NT2/D1 (cell line): Measurements from ENCODE around the gene UQCR10.

Source experiments
- DNase-seq: peaks from one replicate; pipeline ENCODE4 v3.0.0-alpha.2; 2011; ENCODE audit warnings: low read depth, low spot score
- H3K27me3 ChIP-seq: 2 replicates; pipeline ENCODE4 v1.6.0; 2011; ENCODE audit warnings: mild to moderate bottlenecking; ENCODE audit not compliant: insufficient read length, insufficient read depth
- H3K36me3 ChIP-seq: 2 replicates; pipeline ENCODE4 v1.6.1; 2011; ENCODE audit warnings: mild to moderate bottlenecking, low read length, mixed read lengths; ENCODE audit not compliant: insufficient read depth, insufficient read length
- H3K4me1 ChIP-seq: 2 replicates; pipeline ENCODE4 v1.5.1; 2011; ENCODE audit not compliant: insufficient read depth, insufficient read length
- H3K4me3 ChIP-seq: 2 replicates; pipeline ENCODE4 v1.5.1; 2011; ENCODE audit warnings: low read depth; ENCODE audit not compliant: insufficient read length
- H3K9ac ChIP-seq: 2 replicates; pipeline ENCODE4 v1.6.0; 2011; ENCODE audit warnings: low read depth; ENCODE audit not compliant: insufficient read length
- H3K9me3 ChIP-seq: 2 replicates; pipeline ENCODE4 v1.5.1; 2011; ENCODE audit warnings: mild to moderate bottlenecking, low read length; ENCODE audit not compliant: insufficient read depth
- SUZ12 ChIP-seq: IDR thresholded peaks from 2 replicates; pipeline ENCODE4 v1.6.1; 2011; ENCODE audit not compliant: insufficient read length, insufficient read depth; ENCODE audit errors: extremely low read depth
- YY1 ChIP-seq: IDR thresholded peaks from 2 replicates; pipeline ENCODE4 v1.6.1; 2011; ENCODE audit not compliant: insufficient read length, insufficient read depth
- ZNF274 ChIP-seq: IDR thresholded peaks from 2 replicates; pipeline ENCODE4 v1.6.1; 2011; ENCODE audit warnings: mild to moderate bottlenecking, low read depth, low read length

Gene UQCR10

DNA sequence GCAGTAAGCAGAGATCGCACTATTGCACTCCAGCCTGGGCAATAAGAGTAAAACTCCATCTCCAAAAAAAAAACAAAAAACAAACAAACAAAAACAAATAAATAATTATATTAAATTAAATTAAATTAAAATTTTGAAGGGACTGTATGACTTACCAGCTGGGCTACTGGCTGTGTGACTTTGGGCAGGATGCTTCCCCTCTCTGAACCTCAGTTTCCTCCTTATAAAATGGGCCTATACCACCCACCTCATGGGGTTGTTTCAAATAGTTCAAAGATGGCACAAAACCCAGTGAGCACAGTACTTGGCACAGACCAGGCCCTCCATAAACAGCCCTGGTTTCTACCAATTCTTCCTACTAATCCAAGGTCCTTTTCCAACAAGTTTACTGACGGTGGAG, 36.0 kb downstream of the UQCR10 start:
- DNase-seq: no peak
- H3K9ac ChIP-seq: no peak overlapping the region
- no peak for TF ChIP-seq SUZ12
- TF ChIP-seq ZNF274: no peak
- no peak for TF ChIP-seq YY1
- no peaks in the 10 kb centered on the region for H3K27me3 ChIP-seq
- H3K9me3 ChIP-seq: no peaks in the 10 kb centered on the region
- H3K4me1 ChIP-seq: peaks cover 2% of the 10 kb centered on the region
- peaks cover 84% of the 10 kb centered on the region for H3K36me3 ChIP-seq
- H3K4me3 ChIP-seq: no peak overlapping the region

DNA sequence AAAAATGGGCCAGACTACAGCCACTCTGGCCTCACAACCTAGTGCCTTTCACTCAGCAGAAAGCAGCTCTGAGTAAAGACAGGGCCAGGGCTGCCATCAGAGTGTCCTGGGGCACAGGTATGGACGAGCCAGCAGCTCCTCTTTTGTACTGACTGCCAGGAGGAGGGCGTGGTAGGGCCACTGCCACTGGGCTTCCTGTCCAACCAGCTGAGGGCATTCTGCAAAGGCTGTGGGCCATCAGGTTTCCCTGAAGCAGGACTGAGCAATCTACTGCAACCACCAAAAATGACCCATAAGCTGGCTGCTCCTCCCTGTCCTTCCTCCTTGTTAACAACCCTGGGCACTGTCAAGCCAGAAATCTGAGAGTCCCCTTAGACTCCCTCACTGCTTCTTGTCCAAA, 37.8 kb downstream of the UQCR10 start:
- Histone ChIP-seq H3K4me1 (peaks cover 4% of the 10 kb centered on the region), H3K4me3 (no peak overlapping the region), H3K27me3 (no peaks in the 10 kb centered on the region), H3K9me3 (no peaks in the 10 kb centered on the region), H3K36me3 (peaks cover 79% of the 10 kb centered on the region), H3K9ac (no peak overlapping the region)
- DNase-seq: no peak
- TF ChIP-seq SUZ12 (no peak), ZNF274 (no peak), YY1 (no peak)

DNA sequence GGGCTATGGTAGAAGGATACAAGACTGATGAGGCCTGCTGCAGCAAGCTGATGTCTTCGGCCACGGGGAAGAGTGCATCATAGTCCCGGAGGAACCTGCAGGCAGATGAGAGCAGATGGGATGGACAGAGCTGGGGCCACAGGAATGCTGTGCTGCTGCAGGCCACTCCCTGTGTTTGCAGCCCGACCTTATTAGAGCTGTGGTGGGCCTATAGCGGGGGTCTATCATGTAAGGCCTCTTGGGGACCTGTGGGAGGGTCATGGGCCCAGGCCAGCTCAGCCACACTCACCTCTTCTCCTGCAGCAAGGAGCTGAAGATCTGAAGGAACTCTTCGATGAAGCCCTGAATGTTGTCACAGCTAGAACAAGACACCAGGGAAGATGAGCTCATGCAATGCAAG, 39.0 kb downstream of the UQCR10 start:
- no peaks in the 10 kb centered on the region for H3K9me3 ChIP-seq
- no peak overlapping the region for H3K9ac ChIP-seq
- H3K27me3 ChIP-seq: no peaks in the 10 kb centered on the region
- H3K4me3 ChIP-seq: no peak overlapping the region
- no peak for DNase-seq
- TF ChIP-seq ZNF274: no peak
- TF ChIP-seq YY1: no peak
- TF ChIP-seq SUZ12: no peak
- H3K36me3 ChIP-seq: peaks cover 74% of the 10 kb centered on the region
- peaks cover 2% of the 10 kb centered on the region for H3K4me1 ChIP-seq

DNA sequence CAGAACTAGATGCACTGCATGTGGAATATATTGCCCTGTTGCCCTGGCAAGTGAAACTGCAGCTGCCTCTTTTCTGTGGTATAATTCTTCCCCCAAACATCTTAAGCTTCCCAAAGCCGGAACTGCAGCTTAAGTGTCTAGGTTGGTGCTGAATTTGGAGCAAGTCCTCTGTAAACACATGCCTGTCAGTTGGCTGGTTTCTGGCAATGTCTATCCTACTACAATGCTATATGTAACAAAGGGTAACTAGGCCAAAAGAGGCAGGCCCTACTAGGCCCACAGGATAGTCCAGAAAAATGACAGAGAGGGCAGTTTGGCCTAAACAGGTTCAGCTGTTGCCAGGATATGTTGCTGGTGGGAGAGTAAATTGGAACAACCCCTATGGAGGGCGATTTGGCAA, 43.0 kb downstream of the UQCR10 start:
- Histone ChIP-seq H3K4me3 (no peak overlapping the region), H3K9ac (no peak overlapping the region), H3K27me3 (no peaks in the 10 kb centered on the region), H3K9me3 (no peaks in the 10 kb centered on the region), H3K4me1 (peaks cover 2% of the 10 kb centered on the region), H3K36me3 (peaks cover 78% of the 10 kb centered on the region)
- no peak for TF ChIP-seq SUZ12
- no peak for TF ChIP-seq ZNF274
- no peak for TF ChIP-seq YY1
- no peak for DNase-seq

DNA sequence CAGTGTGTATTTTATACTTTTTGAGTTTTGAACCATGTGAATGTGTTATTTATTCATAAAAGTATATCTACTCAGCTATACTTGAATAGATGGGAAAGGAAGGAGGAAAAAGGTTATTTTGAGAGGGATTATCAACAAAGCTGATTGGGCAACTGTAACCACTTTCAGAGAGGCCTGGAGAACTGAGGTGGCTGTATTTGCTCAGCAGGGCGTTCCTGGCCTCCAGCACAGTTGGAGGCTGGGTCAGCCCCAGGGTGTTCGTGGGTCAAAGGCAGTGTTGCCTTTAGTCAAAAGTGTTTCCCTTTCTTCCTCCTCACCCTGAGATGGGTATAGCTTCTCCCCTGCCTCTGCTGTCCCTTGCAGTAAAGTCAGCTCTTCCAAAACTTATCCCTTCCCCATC, 44.2 kb downstream of the UQCR10 start:
- Histone ChIP-seq H3K9me3 (no peaks in the 10 kb centered on the region), H3K4me1 (peaks cover 2% of the 10 kb centered on the region), H3K36me3 (peaks cover 78% of the 10 kb centered on the region), H3K4me3 (no peak overlapping the region), H3K9ac (no peak overlapping the region), H3K27me3 (no peaks in the 10 kb centered on the region)
- no peak for DNase-seq
- TF ChIP-seq SUZ12 (no peak), ZNF274 (no peak)

DNA sequence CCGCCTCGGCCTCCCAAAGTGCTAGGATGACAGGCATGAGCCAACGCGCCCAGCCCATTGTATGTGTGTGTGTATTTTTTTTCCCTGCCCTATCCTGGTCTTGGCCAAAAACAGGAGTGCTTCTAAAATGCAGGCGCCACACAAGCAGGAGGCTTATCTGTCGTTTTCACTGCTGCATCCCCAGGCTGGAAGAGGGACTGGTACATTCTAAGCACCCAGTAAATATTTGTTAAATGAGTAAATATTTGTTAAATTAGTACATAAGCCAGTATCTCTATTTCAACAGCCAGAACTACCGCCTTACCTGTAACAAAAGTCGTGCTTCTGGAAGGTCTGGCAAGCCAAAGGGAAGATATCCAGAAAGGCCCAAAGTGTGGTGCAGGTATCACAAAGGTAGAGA, 46.0 kb downstream of the UQCR10 start:
- Histone ChIP-seq H3K36me3 (peaks cover 77% of the 10 kb centered on the region), H3K9ac (no peak overlapping the region), H3K27me3 (no peaks in the 10 kb centered on the region), H3K4me1 (peaks cover 2% of the 10 kb centered on the region), H3K4me3 (no peak overlapping the region), H3K9me3 (no peaks in the 10 kb centered on the region)
- no peak for DNase-seq
- no peak for TF ChIP-seq ZNF274
- TF ChIP-seq SUZ12: no peak
- no peak for TF ChIP-seq YY1

DNA sequence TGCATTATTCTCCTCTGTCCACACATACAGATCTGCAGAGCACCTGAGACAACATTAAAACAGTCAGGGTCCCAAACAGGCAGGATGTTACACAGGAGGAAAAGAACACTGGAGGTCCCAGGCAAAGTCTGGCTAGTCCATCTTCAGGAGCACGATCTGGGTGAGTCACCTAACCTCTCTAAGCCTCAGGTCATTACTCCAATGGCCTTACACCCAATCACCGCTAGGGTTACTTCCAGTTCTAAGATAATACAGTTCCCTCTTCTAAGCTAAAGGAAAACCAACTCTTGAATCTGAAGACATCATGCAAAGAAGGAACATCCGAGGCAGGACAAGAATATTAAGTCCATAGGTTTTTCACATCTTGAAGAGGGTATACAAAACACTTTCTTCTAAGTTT, 46.4 kb downstream of the UQCR10 start:
- Histone ChIP-seq H3K4me1 (peaks cover 2% of the 10 kb centered on the region), H3K27me3 (no peaks in the 10 kb centered on the region), H3K4me3 (no peak overlapping the region), H3K36me3 (peaks cover 77% of the 10 kb centered on the region), H3K9me3 (no peaks in the 10 kb centered on the region), H3K9ac (no peak overlapping the region)
- no peak for DNase-seq
- no peak for TF ChIP-seq ZNF274
- TF ChIP-seq YY1: no peak
- no peak for TF ChIP-seq SUZ12

DNA sequence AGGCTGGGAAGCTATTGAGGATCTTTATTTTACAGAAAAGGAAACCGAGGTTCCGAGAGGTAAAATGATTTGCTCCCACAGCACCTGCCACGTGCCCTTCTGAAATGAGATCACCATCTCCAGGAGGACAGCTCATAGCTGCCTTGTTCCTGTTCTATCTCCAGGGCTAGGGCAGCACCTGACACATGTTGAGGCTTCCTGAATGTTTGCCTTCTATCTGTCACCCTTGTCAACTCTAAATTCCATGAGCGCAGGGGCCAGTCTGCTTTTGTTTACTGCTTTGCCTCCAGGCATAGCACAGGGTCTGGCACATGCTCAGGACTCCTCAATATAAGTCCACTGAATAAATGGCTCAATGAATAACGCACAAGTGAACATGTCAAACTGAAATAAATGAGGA, 46.8 kb downstream of the UQCR10 start:
- Histone ChIP-seq H3K36me3 (peaks cover 81% of the 10 kb centered on the region), H3K27me3 (no peaks in the 10 kb centered on the region), H3K9me3 (no peaks in the 10 kb centered on the region), H3K4me3 (no peak overlapping the region), H3K4me1 (peaks cover 2% of the 10 kb centered on the region), H3K9ac (no peak overlapping the region)
- no peak for DNase-seq
- no peak for TF ChIP-seq YY1
